Skin epidermis (tissue), 12 donors: ENCODE data around the gene CDC37L1.

Experiments used
- H3K27ac ChIP-seq, 21 experiments: fragments of 200-600 bp; sonication (generic) in 11 of 21; one replicate each; pipeline ENCODE4 v1.5.0; 2020; ENCODE audit warnings: mild to moderate bottlenecking in 3 of 21, inconsistent platforms in 2 of 21, moderate library complexity in 2 of 21
- H3K4me3 ChIP-seq, 7 experiments: fragments of 200-600 bp; sonication (generic) in 2 of 7; one replicate each; pipeline ENCODE4 v1.5.0; 2020; ENCODE audit warnings: inconsistent platforms in 2 of 7, mild to moderate bottlenecking in 2 of 7, moderate library complexity in 1 of 7

CDC37L1 gene

DNA sequence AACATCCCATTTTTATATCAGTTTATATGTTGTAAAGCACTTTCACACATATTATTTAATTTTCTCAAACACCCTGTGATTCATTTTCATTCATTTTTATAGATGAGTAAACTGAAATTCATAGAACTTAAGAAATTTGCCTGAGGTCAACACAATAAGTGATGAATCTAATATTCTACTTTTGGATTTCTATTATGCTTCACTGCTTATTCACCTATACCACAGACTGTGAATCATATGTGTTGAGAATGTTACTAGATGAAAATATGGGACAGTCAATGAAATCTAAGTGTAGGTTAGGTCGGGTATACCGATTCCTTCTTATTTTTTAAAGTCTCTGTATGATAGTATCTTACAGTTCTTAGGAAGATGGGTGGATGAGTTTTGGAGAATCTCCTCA is 24.8 kb downstream of the CDC37L1 start:
- no peak overlapping the region for H3K4me3 ChIP-seq

DNA sequence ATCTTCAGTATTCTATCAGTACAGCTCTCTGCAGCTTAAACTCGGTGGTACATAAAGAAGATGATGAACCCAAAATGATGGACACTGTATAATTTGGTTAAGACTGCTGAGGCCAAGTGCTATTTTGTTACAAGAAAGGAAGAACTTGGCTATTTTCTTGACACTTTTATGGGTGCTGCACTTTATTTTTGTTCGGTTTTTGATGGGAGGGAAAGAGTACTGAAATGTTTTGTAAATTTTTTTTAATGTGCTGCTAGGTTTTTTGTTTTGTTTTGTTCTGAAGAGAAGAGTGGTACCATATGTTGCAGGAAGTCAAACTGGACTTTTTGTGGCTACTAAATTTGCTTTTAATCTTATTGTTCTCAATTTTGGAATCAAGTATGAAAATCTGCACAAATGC is 26.7 kb downstream of the CDC37L1 start:
- Histone ChIP-seq H3K27ac (no peak overlapping the region), H3K4me3 (no peak overlapping the region)

More for the DNA sequence above, 24.8 kb downstream of the CDC37L1 start:
- H3K27ac ChIP-seq, result no peak overlapping the region

- no peak overlapping the region for H3K4me3 ChIP-seq
- peak overlapping the region in 1 of 21 experiments; percentile 3 for H3K27ac ChIP-seq
Measured at GRCh38 chr9:4706971-4707622, 27.7 kb downstream of the CDC37L1 start.

DNA sequence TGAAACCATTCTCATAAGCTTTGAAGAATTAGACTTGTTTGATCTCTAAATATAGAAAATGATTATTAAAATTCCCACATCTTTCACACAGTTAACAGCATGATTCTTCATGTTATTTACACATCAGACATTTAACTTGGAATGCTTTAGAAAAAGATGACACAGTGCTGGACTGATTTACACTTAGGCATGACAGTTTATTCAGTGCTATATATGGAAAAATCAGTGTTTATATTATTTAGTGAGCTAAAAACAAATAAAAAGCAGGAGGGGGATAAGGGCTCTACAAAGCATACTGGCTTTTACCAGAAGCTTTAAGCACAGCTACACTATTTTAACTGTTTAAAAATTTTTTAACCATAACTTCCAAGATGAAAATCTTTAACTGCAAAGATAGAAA is 30.0 kb downstream of the CDC37L1 start:
- Histone ChIP-seq H3K4me3 (no peak overlapping the region), H3K27ac (no peak overlapping the region)

DNA sequence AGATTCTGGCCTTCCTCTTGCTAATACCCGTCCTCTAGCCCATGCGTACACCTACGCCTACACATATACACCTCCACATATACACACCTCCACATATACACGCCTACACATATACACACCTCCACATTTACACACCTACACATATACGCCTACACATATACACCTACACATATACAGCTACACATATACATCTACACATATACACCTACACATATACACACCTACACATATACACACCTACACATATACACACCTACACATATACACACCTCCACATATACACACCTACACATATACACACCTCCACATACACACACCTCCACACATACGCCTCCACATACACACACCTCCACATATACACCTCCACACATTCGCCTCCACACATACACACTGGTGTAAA is 34.5 kb downstream of the CDC37L1 start:
- Histone ChIP-seq H3K4me3 (no peak overlapping the region), H3K27ac (no peak overlapping the region)

GRCh38 chr9:4714266-4715016 is 35.1 kb downstream of the CDC37L1 start:
- H3K4me3 ChIP-seq, result no peak overlapping the region
- no peak overlapping the region for H3K27ac ChIP-seq

- Histone ChIP-seq H3K27ac (no peak overlapping the region), H3K4me3 (no peak overlapping the region)
Measured at GRCh38 chr9:4716163-4716562, 36.8 kb downstream of the CDC37L1 start.

DNA sequence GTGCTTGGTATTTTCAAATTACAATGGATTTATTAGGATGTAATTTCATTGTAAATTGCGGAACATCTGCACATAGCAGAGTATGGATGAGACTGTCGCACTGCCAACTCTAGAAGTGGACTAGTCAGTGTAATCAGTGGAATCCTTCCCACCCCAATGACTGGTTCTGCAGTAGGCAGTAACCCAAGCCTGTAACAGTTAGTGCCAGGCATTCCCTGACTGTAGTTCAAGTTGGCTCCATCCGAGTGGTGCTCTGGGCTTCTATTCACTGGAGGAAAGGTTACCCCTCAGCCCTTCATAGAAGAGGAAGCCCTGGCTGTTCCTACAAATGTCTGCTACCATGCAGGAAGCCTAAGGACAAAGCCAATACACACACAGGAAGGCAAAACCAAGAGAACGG is 38.4 kb downstream of the CDC37L1 start:
- no peak overlapping the region for H3K27ac ChIP-seq
- no peak overlapping the region for H3K4me3 ChIP-seq

DNA sequence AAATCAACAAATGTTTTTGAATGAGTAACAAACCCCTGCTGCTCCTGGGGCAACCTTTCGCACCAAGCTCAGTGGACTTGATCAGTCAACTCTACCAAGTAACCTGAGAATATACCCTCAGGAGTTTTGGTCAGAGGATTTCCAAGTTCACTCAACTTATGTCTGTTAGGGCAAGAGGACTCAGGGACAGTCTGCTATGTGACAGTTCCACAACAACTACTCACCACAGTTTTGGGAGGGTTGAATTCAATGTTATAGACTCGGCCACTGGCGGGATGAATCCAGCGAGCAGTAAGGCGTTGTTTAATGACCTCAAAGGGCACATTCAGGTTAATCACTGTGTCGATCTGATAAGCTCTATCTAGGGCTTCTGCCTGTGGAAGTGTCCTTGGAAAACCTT is 39.5 kb downstream of the CDC37L1 start:
- no peak overlapping the region for H3K4me3 ChIP-seq
- H3K27ac ChIP-seq, result no peak overlapping the region

GRCh38 chr9:4721736-4722135 is 42.4 kb downstream of the CDC37L1 start:
- no peak overlapping the region for H3K27ac ChIP-seq
- no peak overlapping the region for H3K4me3 ChIP-seq

- Histone ChIP-seq H3K27ac (no peak overlapping the region), H3K4me3 (no peak overlapping the region)
Measured at GRCh38 chr9:4725706-4726442, 46.5 kb downstream of the CDC37L1 start.

- Histone ChIP-seq H3K27ac (no peak overlapping the region), H3K4me3 (no peak overlapping the region)
Measured at GRCh38 chr9:4727593-4727992, 48.2 kb downstream of the CDC37L1 start.

DNA sequence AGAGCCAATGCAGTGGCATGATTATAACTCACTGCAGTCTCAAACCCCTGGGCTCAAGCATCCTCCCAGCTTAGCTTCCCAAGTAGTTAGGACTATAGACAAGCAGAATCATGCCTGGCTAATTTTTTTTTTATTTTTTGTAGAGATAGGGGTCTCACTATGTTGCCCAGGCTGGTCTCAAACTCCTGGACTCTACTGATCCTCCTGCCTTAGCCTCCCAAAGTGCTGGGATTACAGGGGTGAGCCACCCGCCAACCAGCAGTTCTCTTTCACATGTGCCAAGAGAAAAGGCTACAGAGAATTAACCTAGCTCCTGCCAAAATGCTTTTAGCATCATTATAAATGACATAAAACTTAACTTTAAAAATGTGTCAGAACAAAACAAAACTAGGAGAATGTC is 53.5 kb downstream of the CDC37L1 start:
- no peak overlapping the region for H3K4me3 ChIP-seq
- H3K27ac ChIP-seq, result no peak overlapping the region

DNA sequence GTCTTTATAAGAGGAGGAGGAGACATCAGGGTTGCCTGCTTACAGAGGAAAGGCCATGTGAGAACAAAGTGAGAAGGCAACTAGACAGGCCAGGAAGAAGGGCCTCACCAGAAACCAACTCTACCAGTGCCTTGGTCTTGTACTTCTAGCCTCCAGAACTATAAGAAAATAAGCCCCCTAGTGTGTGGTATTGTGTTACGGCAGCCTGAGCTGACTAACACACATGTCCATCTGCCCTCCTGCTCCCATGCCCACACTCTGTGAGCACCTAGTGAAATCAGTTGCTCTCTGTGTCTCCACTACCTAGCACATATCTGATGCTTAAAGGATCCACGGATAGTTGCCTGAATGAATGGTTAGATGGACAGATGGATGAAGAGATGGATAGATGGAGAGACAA is 54.8 kb downstream of the CDC37L1 start:
- H3K4me3 ChIP-seq, result no peak overlapping the region
- H3K27ac ChIP-seq, result no peak overlapping the region

DNA sequence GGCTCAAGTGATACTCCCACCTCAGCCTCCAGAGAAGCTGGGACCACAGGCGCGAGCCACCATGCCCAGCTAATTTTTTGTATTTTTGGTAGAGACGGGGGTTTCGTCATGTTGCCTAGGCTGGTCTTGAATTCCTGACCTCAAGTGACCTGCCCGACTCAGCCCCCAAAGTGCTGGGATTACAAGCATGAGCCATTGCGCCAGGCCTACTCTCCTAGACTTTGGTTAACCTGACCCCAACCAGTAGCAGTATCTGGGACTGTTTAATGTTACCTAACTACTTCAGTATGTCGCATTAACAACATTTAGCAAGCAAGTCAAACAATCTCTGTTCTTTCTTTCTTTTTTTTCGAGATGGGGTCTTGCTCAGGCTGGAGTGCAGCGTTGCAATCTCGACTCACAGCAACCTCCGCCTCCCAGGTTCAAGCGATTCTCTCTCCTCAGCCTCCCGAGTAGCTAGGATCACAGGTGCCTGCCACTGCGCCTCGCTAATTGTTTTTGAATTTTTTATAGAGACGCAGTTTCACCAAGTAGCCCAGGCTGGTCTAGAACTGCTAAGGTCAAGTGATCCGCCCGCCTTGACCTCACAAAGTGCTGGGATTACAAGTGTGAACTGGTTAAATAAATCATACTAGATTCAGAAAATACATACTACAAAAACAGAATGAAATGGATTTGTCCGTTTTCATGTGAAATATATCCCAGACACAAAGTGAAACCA is 59.7 kb downstream of the CDC37L1 start:
- Histone ChIP-seq H3K27ac (peak overlapping the region in 3 of 21 experiments; percentile 94), H3K4me3 (peak overlapping the region in 6 of 7 experiments; percentile 78 to 89 (median 79))

- H3K27ac ChIP-seq, result peak overlapping the region in 19 of 21 experiments; percentile 54 to 97 (median 91)
- H3K4me3 ChIP-seq, result peak overlapping the region; percentile 75 to 89 (median 78)
Measured at GRCh38 chr9:4739587-4740387, 60.4 kb downstream of the CDC37L1 start.

- H3K27ac ChIP-seq, result peak overlapping the region; percentile 54 to 97 (median 90)
- H3K4me3 ChIP-seq, result peak overlapping the region; percentile 75 to 89 (median 78)
Measured at GRCh38 chr9:4740388-4740637, 60.9 kb downstream of the CDC37L1 start.

- Histone ChIP-seq H3K27ac (peak within 1 kb of the TSS; percentile 54 to 97 (median 90)), H3K4me3 (peak within 1 kb of the TSS; percentile 75 to 89 (median 78))
Measured at GRCh38 chr9:4740638-4741364, 61.4 kb downstream of the CDC37L1 start, which contains the start of gene AK3. Gene AK3 (minus strand): TSS chr9:4741202. CDS start chr9:4741087, 115 bp downstream.
